ENCODE data around the gene UCP2. TPM values are rescaled to one million over a fixed set of nuclear protein-coding genes. Genes with fewer than 3 reads are reported as not detected.
A peak's percentile ranks its signal among the peaks of the same experiment; 100 is the strongest.

Gene UCP2
- total and polyA plus RNA-seq, 10 of the 15 experiments (the other 5 are each of a cell fraction or from before 2014, with no cell fraction given): 32.9 to 248 (median 154) TPM

DNA sequence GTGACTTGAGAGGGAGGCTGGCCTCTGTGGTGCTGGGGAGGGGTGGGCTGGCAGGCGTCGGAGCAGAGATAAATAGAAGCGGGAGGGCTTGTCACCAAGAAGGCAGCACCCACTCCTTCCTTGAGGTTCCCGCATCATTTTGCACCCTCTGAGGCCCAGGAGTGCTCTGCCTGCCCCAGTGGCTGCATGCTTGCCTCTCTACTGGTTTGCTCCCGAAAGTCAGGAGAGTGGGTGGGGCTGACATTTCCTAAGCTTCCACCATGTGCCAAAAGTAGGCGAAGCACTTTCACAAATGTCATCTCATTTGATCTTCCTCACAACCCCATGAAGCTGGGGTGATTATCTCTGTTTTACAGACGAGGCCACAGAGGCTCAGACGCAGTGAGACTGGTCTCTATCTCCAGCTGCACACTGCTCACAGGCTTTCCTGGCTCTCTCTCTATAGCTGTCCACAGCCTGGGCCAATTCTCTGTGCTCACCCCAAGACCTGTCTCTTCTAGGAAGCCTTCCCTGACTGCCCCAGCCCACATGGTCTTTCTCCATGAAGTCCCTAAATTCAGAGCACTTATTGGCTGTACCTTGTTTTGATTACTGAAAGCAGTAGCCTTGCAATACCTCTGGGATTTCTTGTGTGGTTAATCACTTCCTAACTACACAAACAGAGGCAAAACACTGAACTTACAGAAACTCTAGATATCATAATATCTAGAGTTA, 28.9 kb upstream of the UCP2 start (continued):
- TF ChIP-seq, protein P1, sequence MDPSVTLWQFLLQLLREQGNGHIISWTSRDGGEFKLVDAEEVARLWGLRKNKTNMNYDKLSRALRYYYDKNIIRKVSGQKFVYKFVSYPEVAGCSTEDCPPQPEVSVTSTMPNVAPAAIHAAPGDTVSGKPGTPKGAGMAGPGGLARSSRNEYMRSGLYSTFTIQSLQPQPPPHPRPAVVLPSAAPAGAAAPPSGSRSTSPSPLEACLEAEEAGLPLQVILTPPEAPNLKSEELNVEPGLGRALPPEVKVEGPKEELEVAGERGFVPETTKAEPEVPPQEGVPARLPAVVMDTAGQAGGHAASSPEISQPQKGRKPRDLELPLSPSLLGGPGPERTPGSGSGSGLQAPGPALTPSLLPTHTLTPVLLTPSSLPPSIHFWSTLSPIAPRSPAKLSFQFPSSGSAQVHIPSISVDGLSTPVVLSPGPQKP (IDR thresholded peaks at IDR 0.05; ENCODE audit: low read depth, low read length): no peak
- TF ChIP-seq RUNX3 (IDR thresholded peaks at IDR 0.05; ENCODE audit: low read length) (peak; percentile 97), SMAD5 (IDR thresholded peaks at IDR 0.05; ENCODE audit: low read depth) (no peak), HSF1 (IDR thresholded peaks at IDR 0.05; ENCODE audit: low read depth, low read length) (no peak), TCF12 (IDR thresholded peaks at IDR 0.05; ENCODE audit: low read depth, low read length) (no peak), YBX1 (IDR thresholded peaks at IDR 0.05) (no peak), TBL1XR1 (IDR thresholded peaks at IDR 0.05; ENCODE audit: low read depth, low read length) (peak; percentile 76; the same call in 1 of the 2 replicates), BRCA1 (IDR thresholded peaks at IDR 0.05; ENCODE audit: low read depth, low read length) (no peak), IRF3 (IDR thresholded peaks at IDR 0.05) (no peak), EZH2 (IDR thresholded peaks at IDR 0.05; ENCODE audit: borderline replicate concordance, control insufficient read depth, low read depth, low read length) (no peak), CEBPB (IDR thresholded peaks at IDR 0.05; ENCODE audit: borderline replicate concordance in 1 of 2, low read depth in 2 of 2, low read length in 2 of 2) (no peak), TARDBP (IDR thresholded peaks at IDR 0.05; ENCODE audit: borderline replicate concordance) (no peak), CREM (IDR thresholded peaks at IDR 0.05; ENCODE audit: low read depth) (peak; percentile 54; the same call in 1 of the 2 replicates), LARP7 (IDR thresholded peaks at IDR 0.05) (no peak), POLR2AphosphoS2 (IDR thresholded peaks at IDR 0.05; ENCODE audit: low read depth, low read length) (no peak), BCL3 (IDR thresholded peaks at IDR 0.05; ENCODE audit: borderline replicate concordance, insufficient read depth, low read depth, low read length, poor library complexity, severe bottlenecking) (no peak), ZBTB11 (CRISPR knock-in tag; IDR thresholded peaks at IDR 0.05) (no peak), SIX5 (IDR thresholded peaks at IDR 0.05; ENCODE audit: low read depth, low read length, severe bottlenecking) (no peak), FOS (IDR thresholded peaks at IDR 0.05; ENCODE audit: borderline replicate concordance, extremely low read depth, insufficient read length) (no peak), FOXK2 (IDR thresholded peaks at IDR 0.05) (no peak), POLR2AphosphoS5 (IDR thresholded peaks at IDR 0.05; ENCODE audit: low read length) (no peak)

Data from GM12878 (cell line).